Eye (tissue), 1 donor: ENCODE measurements around the gene SLC6A6.

Source experiments
- DNase-seq: peaks from one replicate; pipeline ENCODE4 v3.0.0-alpha.2; 2015

Gene SLC6A6

GRCh38 chr3:14525685-14526631 is 123.6 kb downstream of the SLC6A6 start:
- no peak for DNase-seq

- no peak for DNase-seq
Observed at GRCh38 chr3:14528081-14528480, 125.7 kb downstream of the SLC6A6 start.

- no peak for DNase-seq
Observed at GRCh38 chr3:14531856-14532395, 129.5 kb downstream of the SLC6A6 start.

- DNase-seq: no peak
Observed at GRCh38 chr3:14532691-14533456, 130.5 kb downstream of the SLC6A6 start.

- DNase-seq: no peak
Observed at GRCh38 chr3:14533457-14533958, 131.1 kb downstream of the SLC6A6 start.

GRCh38 chr3:14534516-14535191 is 132.2 kb downstream of the SLC6A6 start:
- peak; percentile 44 for DNase-seq

- no peak for DNase-seq
Observed at GRCh38 chr3:14535616-14536015, 133.2 kb downstream of the SLC6A6 start.

GRCh38 chr3:14536055-14536815 is 133.8 kb downstream of the SLC6A6 start:
- DNase-seq: no peak

- no peak for DNase-seq
Observed at GRCh38 chr3:14536837-14537589, 134.6 kb downstream of the SLC6A6 start.

GRCh38 chr3:14537590-14538450 is 135.4 kb downstream of the SLC6A6 start:
- no peak for DNase-seq

- DNase-seq: no peak
Observed at GRCh38 chr3:14538451-14539088, 136.2 kb downstream of the SLC6A6 start.
